ENCODE data around the gene ANKFY1.
"Not testable (repeated sequence)": the region's sequence is repeated elsewhere in the genome, so short reads cannot be mapped to it uniquely, and the experiment has no call there.

The ANKFY1 gene

GRCh38 chr17:4258867-4259266, 4.9 kb downstream of the ANKFY1 start:
- DNase-seq: no peak

- no peak for DNase-seq
Measured at GRCh38 chr17:4256952-4257351, 6.8 kb downstream of the ANKFY1 start.

DNA sequence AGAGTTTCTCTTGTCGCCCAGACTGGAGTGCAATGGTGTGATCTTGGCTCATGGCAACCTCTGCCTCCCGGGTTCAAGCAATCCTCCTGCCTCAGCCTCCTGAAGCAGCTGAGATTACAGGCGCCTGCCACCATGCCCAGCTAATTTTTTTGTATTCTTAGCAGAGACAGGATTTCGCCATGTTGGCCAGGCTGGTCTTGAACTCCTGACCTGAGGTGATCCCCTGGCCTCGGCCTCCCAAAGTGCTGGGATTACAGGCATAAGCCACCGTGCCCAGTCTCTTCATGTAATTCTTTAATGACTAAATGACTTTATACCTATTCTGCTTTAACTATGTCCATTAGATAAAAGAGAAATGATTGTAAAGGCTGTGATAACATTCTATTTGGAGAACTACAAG, 8.5 kb downstream of the ANKFY1 start:
- DNase-seq: not testable (repeated sequence)

- DNase-seq: no peak
Measured at GRCh38 chr17:4250887-4251286, 12.9 kb downstream of the ANKFY1 start.

DNA sequence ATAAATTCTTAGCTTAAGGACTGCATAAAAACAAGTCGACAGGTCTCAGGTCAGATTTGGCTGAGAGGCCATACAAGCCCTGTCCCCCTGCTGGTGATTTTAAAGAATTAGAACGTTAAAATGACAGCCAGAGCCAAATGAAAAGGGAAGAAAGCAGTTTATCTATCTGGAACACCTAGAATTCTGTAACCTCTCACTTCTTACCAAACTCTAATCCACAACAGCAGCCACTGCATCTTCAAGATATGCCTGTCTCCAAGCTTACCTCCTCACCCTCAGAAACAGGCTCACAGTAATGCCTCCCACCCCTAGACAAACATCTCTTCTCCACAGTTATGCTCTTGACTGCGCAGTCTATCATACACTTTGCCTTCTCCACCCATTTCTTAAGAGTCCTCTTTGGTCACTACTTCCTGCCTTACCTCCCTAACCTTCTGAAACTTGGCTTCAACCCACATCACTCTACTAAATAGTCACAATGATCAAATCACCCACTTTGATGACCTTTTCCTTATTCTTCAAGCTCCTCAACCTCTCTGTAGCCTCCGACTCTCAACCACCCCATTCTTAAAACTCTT, 14.2 kb downstream of the ANKFY1 start:
- peak; percentile 3 for DNase-seq

DNA sequence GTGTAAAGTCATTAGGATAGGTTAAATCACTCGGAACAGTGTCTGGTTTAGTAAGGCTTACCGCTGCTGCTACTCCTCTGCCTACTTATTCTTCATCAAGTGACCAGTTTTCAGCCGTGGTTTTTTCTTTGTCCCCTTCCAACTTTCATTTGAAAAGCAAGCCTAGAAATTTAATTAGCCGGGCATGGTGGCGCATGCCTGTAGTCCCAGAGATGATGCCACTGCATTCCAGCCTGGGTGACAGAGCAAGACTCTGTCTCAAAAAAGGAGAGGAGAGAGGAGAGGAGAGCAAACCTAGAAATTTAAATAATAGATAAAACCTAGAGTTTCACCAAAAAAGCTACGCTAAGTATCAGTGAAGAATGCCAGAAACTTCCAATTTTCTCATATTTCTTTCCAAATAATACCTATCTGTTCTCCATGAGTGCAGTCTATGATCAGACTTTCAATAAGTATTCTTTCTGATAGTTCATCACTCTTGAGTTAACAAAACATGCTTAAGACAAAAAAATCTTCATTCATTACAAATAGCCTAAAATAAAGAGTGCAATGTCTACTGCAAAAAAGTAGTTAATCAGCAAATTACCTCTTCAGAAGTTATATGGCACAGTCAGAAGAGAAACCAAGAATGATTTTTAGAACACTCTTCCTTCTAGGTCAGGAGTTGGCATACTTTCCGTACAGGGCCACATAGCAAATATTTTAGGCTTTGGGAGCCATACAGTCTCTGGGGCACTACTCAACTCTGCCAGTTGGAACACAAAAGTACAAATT, 15.1 kb downstream of the ANKFY1 start:
- DNase-seq: no peak

- no peak for DNase-seq
Measured at GRCh38 chr17:4247971-4248388, 15.8 kb downstream of the ANKFY1 start.

DNA sequence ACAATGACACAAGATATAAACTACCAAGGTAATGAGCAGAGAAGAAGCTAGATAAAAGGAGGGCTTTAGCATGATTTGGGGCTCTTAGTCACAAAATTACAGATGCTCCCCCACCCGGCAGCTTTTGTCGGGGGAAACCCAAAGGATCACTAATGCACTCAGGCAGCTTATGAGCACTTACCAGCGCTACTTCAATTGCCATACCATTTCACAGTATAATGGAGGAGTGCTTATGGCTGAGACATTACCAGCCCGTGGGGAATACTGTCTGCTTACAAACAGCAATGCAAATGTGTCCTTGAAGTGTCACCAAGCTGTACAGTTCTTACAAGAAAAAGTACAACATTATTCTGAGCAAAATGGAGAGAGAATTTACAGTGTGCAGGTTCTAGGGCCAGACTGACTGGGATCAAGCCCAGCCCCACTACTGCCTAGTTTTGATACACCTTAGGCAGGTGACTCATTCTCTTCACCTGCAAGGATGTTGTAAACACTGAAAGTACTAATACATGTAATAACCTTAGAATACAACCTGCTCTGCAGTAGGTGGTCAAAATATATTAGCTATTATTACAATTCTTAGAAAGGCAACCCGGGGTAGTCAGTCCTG, 16.3 kb downstream of the ANKFY1 start:
- DNase-seq: peak; percentile 6

DNA sequence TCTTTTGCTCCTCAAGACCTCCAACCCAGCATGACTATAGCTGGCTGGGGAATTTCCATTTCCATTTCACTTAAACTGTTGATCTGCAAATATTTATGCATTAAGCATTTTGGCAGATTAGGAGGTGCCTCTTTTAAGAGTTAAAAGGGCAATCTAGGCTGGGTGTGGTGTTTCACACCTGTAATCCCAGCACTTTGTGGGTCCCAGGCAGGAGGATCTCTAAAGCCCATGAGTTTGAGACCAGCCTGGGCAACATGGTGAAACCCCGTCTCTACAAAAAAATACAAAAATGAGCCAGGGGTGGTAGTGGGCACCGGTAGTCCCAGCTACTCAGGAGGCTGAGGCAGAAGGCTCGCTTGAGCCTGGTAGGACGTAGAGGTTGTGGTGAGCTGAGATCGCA, 17.1 kb downstream of the ANKFY1 start:
- DNase-seq: no peak

DNA sequence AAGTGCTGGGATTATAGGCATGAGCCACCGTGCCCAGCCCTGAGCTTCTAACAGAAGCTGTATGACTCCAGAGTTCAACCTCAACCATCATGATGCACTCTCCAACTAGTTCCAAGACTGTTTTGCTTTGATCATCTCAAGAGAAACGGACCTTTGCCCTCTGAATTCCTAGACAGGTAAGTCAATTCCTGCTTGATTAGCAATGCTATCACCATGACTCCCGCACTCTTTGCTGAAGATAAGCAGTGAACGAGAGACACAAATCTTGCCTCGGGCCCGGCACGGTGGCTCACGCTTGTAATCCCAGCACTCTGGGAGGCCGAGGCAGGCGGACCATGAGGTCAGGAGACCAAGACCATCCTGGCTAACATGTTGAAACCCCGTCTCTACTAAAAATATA, 22.2 kb downstream of the ANKFY1 start:
- no peak for DNase-seq

GRCh38 chr17:4236456-4236855, 27.3 kb downstream of the ANKFY1 start:
- DNase-seq: no peak

- no peak for DNase-seq
Measured at GRCh38 chr17:4235372-4236279, 28.2 kb downstream of the ANKFY1 start.

- DNase-seq: no peak
Measured at GRCh38 chr17:4234401-4234800, 29.4 kb downstream of the ANKFY1 start.

DNA sequence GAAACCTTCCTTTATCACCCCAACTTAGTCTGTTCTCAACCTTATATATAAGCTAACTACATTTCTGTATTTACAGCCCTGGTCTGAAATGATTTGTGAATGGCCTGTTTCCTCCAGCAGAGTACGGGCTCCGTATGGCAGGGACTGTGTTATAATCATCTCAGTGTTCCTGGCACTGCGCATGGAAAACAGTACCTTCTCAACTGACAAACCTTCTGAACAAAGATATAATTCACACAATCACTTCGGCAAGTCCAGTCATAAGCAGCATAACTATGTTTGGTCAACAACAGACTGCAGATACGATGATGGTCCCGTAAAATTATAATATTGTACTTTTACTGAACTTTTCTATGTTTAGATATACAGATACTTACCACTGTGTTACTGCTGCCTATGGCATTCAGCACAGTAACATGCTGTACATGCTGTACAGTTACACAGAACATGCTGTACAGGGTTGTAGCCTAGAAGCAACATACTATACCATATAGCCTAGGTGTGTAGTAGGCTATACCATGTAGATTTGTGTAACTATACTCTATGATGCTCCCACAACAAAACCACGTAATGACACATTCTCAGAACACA, 30.0 kb downstream of the ANKFY1 start:
- no peak for DNase-seq

DNA sequence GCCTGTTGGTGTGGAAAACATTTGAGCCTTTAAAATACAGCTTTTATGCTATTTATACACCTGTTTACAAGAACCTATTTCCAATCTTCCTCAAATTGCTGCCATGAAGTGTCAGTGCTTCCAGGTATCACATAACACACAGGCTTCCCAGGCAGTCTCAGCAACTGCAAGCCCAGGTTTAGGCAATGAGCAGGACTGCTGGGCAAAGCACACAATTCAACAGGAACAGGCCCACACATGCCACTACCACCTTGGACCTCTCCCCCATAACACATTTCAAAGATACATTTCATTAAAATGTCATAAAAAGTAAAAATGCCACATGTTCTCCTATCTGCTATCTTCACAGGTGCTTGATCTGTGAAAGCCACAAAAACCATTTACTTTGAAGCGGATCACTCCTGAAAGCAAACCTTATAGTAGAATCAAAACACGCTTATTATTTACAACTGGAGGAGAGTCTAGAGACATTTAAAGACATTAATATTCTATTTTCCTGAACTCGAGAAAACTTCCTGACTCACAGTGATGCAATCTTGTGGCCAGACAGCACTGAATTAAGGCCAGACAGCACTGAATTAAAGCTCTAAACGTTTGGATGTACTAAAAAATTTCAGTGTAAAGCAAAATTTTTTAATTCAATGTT, 31.5 kb downstream of the ANKFY1 start:
- DNase-seq: no peak

- DNase-seq: no peak
Measured at GRCh38 chr17:4229627-4230541, 33.9 kb downstream of the ANKFY1 start.

- no peak for DNase-seq
Measured at GRCh38 chr17:4221899-4222659, 41.7 kb downstream of the ANKFY1 start.

DNA sequence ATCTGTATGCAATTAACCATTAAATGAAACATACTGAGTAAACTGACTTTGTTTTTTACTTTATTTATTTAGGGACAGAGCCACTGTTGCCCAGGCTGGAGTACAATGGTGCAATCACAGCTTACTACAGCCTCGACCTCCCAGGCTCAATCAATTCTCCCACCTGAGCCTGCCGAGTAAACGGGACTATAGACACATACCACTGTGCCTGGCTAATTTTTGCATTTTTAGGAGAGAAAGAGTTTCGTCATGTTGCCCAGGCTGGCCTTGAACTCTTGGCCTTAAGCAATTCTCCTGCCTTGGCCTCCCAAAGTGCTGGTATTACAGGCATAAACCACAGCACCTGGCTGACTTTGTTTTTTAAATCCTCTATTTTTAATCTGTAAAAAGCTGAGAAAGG, 42.6 kb downstream of the ANKFY1 start:
- DNase-seq: no peak

DNA sequence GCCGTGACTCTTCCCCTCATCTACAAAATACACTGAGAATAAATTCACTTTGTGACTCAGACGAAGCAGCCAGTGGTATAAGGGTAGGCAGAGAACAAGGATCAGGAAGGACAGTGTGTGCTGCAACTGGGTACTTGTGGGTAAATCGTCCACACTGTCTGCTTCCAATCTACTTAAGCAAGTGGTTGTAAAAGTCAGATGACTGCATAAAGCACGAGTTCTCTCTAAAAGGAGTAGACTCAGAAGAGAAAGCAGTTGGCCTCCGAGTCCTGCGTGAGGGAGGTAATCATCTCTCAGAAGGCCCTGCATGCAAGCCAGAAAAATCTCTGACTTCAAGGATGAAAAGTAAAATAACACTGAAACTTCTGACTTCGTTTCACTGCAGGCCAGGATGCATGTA, 43.1 kb downstream of the ANKFY1 start:
- DNase-seq: no peak

GRCh38 chr17:4219241-4219640, 44.5 kb downstream of the ANKFY1 start:
- DNase-seq: no peak
